Cardiac muscle cell (in vitro differentiated cells and primary cell): ENCODE results near the gene NTRK3. TPM values are rescaled to one million over a fixed set of nuclear protein-coding genes. Genes with fewer than 3 reads are reported as not detected.
A peak's percentile ranks its signal among the peaks of the same experiment; 100 is the strongest.

ENCODE experiments used
- DNase-seq, 2 donors: peaks; one replicate each; pipeline versions ENCODE4 v3.0.0 to v3.0.0-alpha.2; 2010 to 2017; ENCODE audit warnings: low read depth in 1 of 2, low spot score in 1 of 2
- H3K27ac ChIP-seq: fragments of 200-600 bp; sonication (generic); 2 replicates; pipeline ENCODE4 v1.5.1; 2016
- H3K27me3 ChIP-seq: fragments of 200-600 bp; sonication (generic); 2 replicates; pipeline ENCODE4 v1.6.0; 2016; ENCODE audit warnings: control low read depth
- H3K36me3 ChIP-seq: fragments of 200-600 bp; sonication (generic); 2 replicates; pipeline ENCODE4 v1.5.1; 2016; ENCODE audit warnings: control low read depth
- H3K4me1 ChIP-seq: fragments of 200-600 bp; sonication (generic); 2 replicates; pipeline ENCODE4 v1.8.1; 2017; ENCODE audit warnings: low read depth, mild to moderate bottlenecking, mixed run types
- H3K4me3 ChIP-seq: fragments of 200-600 bp; sonication (generic); 2 replicates; pipeline ENCODE4 v1.5.1; 2016; ENCODE audit warnings: mild to moderate bottlenecking
- H3K9me3 ChIP-seq: fragments of 200-600 bp; sonication (generic); 2 replicates; pipeline ENCODE4 v1.5.1; 2017; ENCODE audit warnings: low read depth, mild to moderate bottlenecking, control low read depth
- polyA plus RNA-seq: library from polyadenylated mRNA; unstranded; fragments of >200 nt; fragmentation: Nextera tagmentation; extraction: Ambion mirVana; gene quantifications from 2 replicates; pipeline ENCODE4 v1.2.1, GENCODE V29; 2016
- total RNA-seq: library from RNA; depleted of rRNA; stranded (reverse); fragments of >200 nt; gene quantifications from 2 replicates; pipeline ENCODE4 v1.2.3, GENCODE V29; 2016
- TF ChIP-seq, protein P1 (sequence below): IDR thresholded peaks from 2 replicates; pipeline ENCODE4 v1.5.1; 2012; ENCODE audit warnings: low read depth, mild to moderate bottlenecking, low read length

Gene NTRK3
- total and polyA plus RNA-seq, 2 experiments from 2014 or later = 3.3 to 6.2 TPM

DNA sequence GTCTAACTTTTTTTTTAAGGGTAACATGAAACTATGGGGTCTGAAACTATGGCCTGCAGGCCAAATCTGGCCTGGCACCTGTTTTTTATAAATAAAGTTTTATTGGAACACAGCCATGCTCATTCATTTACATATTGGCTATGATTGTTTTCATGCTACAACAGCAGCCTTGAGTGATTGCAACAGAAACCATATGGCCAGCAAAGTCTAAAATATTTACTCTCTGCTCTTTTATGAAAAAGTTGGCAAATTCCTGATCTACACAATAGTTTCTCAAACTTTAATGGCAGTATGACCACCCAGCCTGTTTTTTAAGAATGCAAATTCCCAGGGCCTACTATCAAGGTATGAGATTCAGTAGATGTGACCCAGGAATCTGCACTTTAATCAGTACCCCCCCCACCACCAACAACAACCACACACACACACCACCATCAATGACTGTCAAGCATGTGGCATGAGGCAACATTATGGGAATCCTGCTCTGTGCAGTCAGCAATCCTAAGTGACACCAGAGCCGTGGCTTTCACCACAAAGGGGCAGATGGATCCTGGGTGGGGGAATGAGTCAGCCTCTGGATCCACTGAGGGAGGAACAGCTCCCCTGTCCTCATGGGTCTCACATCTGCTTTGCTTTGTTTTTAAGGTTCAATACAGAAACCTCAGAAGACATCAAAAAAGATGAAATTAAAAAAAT, 142.8 kb downstream of the NTRK3 start:
- Histone ChIP-seq H3K4me1 (peaks cover 2% of the 10 kb centered on the region), H3K36me3 (no peaks in the 10 kb centered on the region), H3K9me3 (no peaks in the 10 kb centered on the region), H3K27ac (no peak overlapping the region), H3K4me3 (no peak overlapping the region), H3K27me3 (no peaks in the 10 kb centered on the region)
- TF ChIP-seq, protein P1, sequence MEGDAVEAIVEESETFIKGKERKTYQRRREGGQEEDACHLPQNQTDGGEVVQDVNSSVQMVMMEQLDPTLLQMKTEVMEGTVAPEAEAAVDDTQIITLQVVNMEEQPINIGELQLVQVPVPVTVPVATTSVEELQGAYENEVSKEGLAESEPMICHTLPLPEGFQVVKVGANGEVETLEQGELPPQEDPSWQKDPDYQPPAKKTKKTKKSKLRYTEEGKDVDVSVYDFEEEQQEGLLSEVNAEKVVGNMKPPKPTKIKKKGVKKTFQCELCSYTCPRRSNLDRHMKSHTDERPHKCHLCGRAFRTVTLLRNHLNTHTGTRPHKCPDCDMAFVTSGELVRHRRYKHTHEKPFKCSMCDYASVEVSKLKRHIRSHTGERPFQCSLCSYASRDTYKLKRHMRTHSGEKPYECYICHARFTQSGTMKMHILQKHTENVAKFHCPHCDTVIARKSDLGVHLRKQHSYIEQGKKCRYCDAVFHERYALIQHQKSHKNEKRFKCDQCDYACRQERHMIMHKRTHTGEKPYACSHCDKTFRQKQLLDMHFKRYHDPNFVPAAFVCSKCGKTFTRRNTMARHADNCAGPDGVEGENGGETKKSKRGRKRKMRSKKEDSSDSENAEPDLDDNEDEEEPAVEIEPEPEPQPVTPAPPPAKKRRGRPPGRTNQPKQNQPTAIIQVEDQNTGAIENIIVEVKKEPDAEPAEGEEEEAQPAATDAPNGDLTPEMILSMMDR = no peak
- peak in 1 of 2 donors; percentile 10 for DNase-seq

DNA sequence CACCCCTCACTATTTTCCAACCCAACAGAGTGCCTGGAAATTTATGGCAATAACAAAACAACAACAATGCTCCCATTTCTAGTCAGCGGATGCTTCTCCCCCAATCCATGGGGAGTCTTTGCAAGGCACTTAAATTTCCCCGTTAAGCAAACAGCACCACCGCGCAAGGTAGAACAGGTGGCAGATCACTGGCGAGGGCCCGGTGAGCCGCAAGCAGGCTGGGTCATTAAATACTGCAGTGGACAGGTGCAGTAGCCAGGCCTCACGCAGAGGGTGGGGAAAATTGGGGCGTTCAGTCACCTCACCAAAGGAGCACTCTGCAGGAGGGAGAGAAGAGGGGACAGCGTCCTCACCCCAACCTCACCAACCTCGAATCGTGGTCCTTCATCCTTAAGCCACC, 147.5 kb downstream of the NTRK3 start:
- Histone ChIP-seq H3K4me1 (peaks cover 5% of the 10 kb centered on the region), H3K4me3 (no peak overlapping the region), H3K27ac (no peak overlapping the region), H3K9me3 (no peaks in the 10 kb centered on the region), H3K36me3 (no peaks in the 10 kb centered on the region), H3K27me3 (no peaks in the 10 kb centered on the region)
- DNase-seq = no peak
- TF ChIP-seq, protein P1 = no peak

DNA sequence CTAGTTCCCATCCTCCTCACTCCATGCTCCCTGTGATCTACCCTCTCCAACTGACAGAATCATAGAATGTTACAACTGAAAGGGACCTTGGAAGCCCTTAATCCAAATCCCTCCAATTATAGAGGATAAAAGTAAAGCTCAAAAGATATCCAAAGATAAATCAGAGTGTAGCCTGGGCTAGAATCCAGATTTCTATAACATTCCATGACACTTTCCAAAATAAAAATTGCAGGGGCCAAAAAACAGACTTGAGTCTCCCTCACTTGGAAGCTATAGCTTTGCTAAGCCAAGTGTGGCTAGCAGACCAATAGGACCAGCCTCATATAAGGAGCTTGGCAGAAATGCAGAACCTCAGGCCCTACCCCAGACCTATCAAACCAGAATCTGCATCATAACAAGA, 148.1 kb downstream of the NTRK3 start:
- no peak overlapping the region for H3K27ac ChIP-seq
- peaks cover 8% of the 10 kb centered on the region for H3K4me1 ChIP-seq
- H3K36me3 ChIP-seq = no peaks in the 10 kb centered on the region
- DNase-seq = no peak
- no peaks in the 10 kb centered on the region for H3K27me3 ChIP-seq
- no peaks in the 10 kb centered on the region for H3K9me3 ChIP-seq
- no peak overlapping the region for H3K4me3 ChIP-seq
- TF ChIP-seq, protein P1 = no peak

DNA sequence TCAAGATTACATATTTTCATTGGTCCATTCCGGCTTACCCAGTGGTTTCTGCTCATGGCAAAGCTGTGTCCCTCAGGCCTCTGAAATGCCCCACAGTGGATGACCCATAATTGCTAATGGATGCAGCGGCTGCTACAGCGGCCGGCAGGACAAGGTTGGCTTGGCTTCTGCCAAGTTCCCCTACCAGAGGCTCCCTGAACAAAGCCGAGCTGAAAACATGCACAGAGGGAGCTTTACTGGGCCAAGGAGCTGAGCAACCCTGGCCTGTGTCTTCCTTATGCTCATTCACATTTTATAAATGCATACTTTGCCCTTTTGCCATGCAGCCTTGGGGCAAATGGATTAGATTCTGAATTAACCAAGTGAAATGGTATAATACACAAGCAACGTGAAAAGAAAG, 150.5 kb downstream of the NTRK3 start:
- Histone ChIP-seq H3K36me3 (no peaks in the 10 kb centered on the region), H3K4me1 (peaks cover 12% of the 10 kb centered on the region), H3K27ac (no peak overlapping the region), H3K4me3 (no peak overlapping the region), H3K9me3 (no peaks in the 10 kb centered on the region), H3K27me3 (no peaks in the 10 kb centered on the region)
- no peak for DNase-seq
- TF ChIP-seq, protein P1 = no peak

DNA sequence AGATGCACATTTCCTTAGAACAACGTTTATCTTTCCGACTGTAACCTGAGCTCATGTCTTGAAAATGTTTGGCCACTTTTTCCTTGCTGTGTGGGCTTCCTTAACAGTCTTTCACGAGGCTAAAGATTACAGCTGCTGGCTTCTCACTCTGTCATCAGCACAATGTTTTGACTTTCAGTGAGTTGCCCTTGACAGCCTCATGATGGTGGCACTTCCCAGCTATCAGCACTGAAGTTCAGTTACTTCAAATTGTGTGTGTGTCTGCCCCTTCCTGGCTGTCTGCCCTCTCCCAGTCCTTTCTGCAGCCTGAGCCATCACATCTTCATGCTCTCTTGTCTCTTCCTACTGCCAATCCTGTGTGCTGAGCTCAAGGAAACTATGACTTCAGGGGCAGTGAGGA, 152.2 kb downstream of the NTRK3 start:
- peak in 1 of 2 donors; percentile 42 for DNase-seq
- Histone ChIP-seq H3K4me3 (no peak overlapping the region), H3K36me3 (no peaks in the 10 kb centered on the region), H3K4me1 (peaks cover 12% of the 10 kb centered on the region), H3K9me3 (no peaks in the 10 kb centered on the region), H3K27me3 (no peaks in the 10 kb centered on the region), H3K27ac (no peak overlapping the region)
- TF ChIP-seq, protein P1 = no peak
